Activated CD4-positive, CD25-positive, alpha-beta regulatory T cell treated with anti-CD3 and anti-CD28 coated beads, Interleukin-2, amount 50 U/mL, for 24 hours (primary cell): ENCODE results near the gene SLC39A11.
"Not testable (repeated sequence)": the region's sequence is repeated elsewhere in the genome, so short reads cannot be mapped to it uniquely, and the experiment has no call there.

Source experiments
- ATAC-seq, 2 donors: fragments of 150-1000 bp; cut with Tn5 transposase; one replicate each; pipeline ENCODE4 v1.10.0; 2021; ENCODE audit warnings: mild to moderate bottlenecking in 1 of 2, moderate library complexity in 1 of 2

Gene SLC39A11

GRCh38 chr17:72640415-72641165 is 451.9 kb downstream of the SLC39A11 start:
- ATAC-seq = no peak

DNA sequence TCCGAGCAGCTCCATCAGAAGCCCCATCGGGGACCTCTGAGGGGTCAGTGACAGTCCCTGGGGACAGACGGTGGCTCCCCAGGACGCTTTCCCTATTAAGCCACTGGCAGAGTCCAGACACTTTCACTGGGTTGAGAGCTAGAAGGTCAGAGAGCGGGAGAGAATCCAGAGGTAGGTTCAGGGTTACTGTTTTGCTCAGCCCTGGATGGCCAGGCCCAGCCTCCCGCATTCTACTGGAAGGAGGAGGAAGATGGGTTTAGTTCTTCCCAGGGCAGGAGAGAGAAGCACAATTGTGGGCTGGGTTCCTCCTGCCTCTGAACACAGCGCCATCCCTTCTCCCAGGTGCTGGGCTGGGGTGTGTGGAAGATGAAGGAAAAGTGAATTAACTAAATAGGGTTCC is 452.8 kb downstream of the SLC39A11 start:
- ATAC-seq = no peak

GRCh38 chr17:72638932-72639331 is 453.6 kb downstream of the SLC39A11 start:
- ATAC-seq = not testable (repeated sequence)

GRCh38 chr17:72635034-72635635 is 457.4 kb downstream of the SLC39A11 start:
- ATAC-seq = no peak

GRCh38 chr17:72634621-72635020 is 457.9 kb downstream of the SLC39A11 start:
- no peak for ATAC-seq

DNA sequence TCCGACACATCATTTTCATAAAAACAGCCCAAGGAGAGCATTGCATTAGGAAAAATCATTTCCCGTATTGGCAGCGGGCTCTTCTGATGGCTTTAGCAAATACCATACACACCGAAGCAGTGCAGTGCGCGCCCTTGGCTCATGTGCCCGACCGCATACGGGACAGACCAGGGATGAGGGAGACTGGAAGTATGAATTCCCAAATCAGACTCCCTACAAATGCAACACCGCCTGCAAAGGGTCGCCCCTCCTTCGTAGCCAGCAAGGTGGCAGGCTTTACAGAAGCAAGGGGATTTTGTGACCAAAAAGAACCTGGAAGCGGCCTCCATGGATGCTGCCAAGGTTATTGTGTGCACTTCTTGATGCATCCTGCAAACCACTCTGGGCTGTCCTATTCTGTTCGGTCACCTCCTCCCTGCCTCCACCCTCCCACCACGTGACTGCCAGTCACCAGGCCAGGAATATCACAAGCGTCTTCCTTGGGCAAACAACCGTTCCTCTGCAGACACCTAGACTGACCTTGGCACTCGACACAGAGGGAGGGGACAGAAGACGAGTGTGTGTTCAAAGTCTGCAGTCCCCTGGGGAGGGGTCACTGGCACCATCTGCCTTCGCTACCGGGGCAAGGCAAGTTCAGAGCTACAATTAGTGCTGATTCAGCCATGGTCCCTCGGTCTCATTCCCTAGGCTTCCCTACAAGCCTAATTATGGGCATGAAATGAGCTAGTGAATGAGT is 460.4 kb downstream of the SLC39A11 start:
- no peak for ATAC-seq

- no peak for ATAC-seq
Observed at GRCh38 chr17:72631568-72631948, 460.9 kb downstream of the SLC39A11 start.

- no peak for ATAC-seq
Observed at GRCh38 chr17:72624652-72625051, 467.8 kb downstream of the SLC39A11 start.

DNA sequence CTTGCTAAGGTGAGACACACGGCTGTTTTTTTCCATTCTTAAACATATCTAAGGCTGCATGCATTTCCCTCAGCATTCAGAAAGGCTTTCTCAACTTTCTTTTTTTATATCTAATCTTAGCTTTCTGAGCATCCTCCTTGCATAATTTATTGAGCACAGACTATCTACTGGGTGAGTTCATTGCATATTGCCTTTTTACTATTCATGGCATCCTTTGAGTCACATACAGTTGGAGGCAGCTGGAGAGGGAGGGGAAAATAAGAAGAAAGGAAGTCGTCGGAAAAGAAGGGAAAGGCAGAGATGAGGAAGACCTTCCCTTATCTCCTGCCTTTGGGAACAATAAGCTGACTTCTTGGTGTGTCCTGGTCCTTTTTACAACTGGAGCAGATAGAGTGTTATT is 468.3 kb downstream of the SLC39A11 start:
- ATAC-seq = no peak

DNA sequence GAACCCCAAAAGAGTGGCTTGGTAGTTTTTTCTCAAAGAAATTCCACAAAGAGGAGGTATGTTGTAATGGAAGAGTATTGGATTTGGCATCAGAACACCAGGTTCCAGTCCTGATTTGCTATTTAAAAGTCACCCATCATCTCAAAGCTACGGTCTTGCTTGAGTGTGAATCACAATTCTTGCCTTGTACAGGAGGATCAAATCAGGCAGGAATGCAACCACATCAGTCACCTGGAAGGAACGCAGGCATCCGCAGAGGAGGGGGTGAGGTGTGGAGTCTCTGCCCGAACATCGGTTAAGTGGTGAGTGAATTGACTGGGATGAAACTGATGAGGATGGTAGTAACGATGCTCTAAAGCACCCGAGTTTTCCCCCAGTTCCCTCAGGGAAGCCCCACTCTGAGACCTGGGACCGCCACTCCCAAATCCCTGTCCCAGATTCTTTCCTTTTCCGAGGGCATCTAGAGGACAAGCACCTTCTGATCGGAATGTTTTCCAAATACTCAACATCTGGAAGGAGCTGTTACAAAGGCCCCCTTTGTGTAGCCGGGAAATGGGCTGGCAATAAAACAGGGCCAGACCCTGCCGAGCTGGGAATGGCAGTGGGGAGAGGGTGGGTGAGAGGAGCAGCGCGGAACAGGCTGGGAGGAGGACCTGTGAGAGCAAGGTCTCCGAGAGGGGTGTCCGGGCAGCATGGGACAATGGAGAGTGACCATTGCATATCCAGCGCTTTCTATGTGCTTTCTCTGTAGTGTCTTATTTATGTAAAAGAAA is 469.6 kb downstream of the SLC39A11 start:
- no peak for ATAC-seq

DNA sequence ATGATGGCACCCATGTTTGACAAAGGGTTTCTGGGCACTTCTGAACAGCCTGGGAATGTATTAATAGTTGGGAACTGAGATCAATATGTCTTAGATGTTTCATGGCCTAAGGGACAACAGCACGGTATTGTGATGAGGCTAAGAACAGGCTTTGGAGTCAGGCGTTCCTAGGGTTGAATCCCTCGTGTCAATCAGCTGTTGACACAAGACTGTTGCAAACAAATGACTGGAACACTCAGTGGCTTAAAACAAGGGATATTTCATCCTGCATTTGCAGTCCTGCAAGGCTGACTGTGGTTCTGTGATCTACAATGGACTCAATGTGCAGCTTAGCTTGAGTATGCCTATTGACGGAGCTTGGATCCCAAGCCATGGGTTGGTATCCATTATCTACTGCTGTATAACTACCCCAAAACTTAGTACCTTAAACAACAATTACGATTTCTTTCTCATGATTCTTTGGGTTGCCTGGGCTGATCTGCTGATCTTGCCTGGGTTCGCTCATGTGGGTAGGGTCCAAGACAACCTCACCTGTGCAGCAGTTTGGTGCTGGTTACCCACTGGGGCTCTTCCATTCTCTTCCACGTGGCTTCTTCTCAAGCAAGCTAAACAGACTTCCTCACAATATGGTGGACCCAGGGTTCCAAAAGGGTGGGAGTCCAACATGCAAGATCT is 472.4 kb downstream of the SLC39A11 start:
- no peak for ATAC-seq

DNA sequence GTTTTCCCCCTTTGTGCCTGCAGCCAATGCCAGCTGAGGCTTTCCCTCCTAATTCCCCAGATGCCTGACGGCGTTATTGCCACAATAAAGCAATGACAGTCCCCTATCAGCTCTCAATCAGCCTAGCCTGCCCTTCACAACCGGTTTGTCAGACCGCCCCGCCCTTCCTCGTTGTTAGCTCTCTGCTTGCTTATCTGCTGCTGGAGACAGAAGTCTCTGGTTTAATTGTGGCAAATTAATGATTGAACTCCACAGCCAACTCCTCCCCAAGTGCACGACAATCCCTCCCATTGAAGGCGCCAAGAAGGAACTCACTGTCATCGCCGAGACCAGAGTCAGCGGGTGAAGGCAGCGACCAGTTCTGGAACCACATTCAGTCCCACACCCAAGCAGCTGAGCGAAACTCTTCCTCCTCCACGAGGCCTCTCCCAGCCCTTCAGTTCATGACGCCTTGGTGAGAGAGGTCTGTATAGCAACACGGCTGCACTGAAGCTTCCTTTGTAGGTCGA is 474.4 kb downstream of the SLC39A11 start:
- no peak for ATAC-seq

- ATAC-seq = no peak
Observed at GRCh38 chr17:72617557-72617956, 474.9 kb downstream of the SLC39A11 start.

- ATAC-seq = no peak
Observed at GRCh38 chr17:72616447-72616846, 476.0 kb downstream of the SLC39A11 start.

DNA sequence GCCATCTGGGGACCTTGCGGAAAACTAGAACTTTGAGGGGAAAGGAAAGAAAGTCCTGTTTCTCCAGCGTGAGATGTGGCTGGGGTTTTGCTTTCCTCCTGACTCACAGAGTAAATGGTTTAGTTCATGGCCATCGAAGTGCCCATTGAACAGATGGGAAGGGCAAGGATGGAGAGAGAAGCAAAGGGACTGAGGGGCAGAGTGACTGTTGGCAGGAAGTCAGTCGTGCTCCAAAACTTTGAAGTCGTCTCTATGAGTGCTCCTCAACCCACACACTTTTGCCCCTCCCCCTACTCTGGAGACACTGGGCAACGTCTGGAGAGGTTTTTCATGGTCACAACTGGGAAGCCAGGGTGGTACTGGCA is 476.9 kb downstream of the SLC39A11 start:
- ATAC-seq = no peak

DNA sequence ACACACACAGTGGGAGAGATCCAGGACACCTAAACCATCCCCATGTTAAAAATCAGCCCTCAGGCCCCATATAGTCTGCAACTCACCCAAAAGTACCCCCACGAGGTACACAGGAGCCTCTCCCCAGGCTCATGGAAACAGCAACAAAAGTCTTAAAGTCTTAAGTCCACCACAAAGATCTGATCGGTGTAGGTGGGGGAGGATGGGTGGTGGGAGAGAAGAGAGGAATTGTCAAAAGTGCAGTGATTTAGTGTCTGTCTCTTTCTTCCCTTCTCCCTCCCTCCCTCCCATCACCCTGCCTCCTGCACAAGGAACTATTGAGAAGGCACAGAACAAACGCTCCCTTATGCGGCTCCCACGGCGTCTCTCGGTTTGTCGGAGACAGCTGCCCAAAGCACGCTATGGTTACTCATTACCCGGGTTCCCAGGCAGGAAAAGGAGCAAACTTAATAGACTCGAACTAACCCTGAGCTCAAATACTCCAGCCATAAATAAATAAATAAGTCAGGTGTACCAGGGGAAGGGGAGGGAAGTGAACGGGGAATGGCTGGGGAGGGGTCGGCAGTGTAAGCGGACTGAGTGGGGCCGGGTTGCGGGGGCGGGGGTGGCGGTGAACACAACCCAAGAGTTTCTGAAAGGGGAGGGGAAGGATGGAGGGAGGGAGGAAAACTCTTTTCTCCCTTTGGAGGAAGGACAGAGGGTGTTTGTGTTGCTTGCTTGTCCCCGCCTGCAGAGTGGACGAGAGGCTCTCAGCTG is 477.4 kb downstream of the SLC39A11 start:
- ATAC-seq = no peak

GRCh38 chr17:72614476-72614870 is 478.0 kb downstream of the SLC39A11 start:
- ATAC-seq = no peak

DNA sequence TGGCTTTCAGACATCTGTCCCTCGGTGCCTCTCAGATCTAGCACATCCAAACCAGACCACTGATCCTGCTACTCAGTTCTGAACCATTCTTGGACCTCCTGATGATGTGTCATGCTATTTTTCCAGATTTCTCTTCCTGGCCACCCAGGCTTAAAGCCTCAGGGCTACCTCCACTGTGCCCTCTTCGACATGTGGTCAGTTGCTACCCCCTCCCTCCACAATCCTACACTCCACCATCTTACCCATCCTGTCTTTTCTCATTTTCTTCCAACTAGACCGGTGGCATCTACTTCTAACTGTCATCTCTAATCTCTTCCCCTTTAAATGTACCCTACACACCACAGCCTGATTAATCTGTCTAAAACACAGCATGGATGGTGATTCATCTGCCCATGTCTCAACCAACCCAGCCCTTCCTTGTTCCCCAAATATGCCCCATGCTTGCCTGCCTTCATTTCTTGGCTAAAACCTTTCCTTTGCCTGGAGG is 478.6 kb downstream of the SLC39A11 start:
- ATAC-seq = no peak

- no peak for ATAC-seq
Observed at GRCh38 chr17:72613396-72613795, 479.1 kb downstream of the SLC39A11 start.

- ATAC-seq = no peak
Observed at GRCh38 chr17:72611172-72611571, 481.3 kb downstream of the SLC39A11 start.

- no peak for ATAC-seq
Observed at GRCh38 chr17:72609501-72609900, 483.0 kb downstream of the SLC39A11 start.
